RWPE1 (cell line): ENCODE measurements around the gene KANK3.

Experiments
- CTCF ChIA-PET: fragments of 350-600 bp; sonication (Branson Sonifier 250); formaldehyde crosslinking; extraction: SDS; loops from one replicate; lab custom pipeline; 2021; lab: Yijun Ruan, JAX
- POLR2A ChIA-PET: fragments of 400-600 bp; formaldehyde crosslinking; extraction: SDS; loops from one replicate; lab custom pipeline; 2020; ENCODE audit warnings: antibody characterized with exemption; ENCODE audit not compliant: low non-redundant PET; lab: Yijun Ruan, JAX
- DNase-seq: peaks from one replicate; pipeline ENCODE4 v3.0.0; 2012; ENCODE audit warnings: low spot score
- H3K27ac ChIP-seq: fragments of 450-650 bp; 2 replicates; pipeline ENCODE4 v1.5.1; 2017
- CTCF ChIP-seq: fragments of 450-650 bp; conservative IDR thresholded peaks from 2 replicates; pipeline ENCODE4 v1.5.1; 2017; ENCODE audit warnings: low read depth, mild to moderate bottlenecking

KANK3 gene

GRCh38 chr19:8373867-8374813, 31.1 kb upstream of the KANK3 start:
- CTCF ChIA-PET, result no interaction called here
- no peak for DNase-seq
- peak overlapping the region; percentile 3; the same call in 1 of the 2 replicates for H3K27ac ChIP-seq
- POLR2A ChIA-PET, result interaction anchor here (0.6 kb wide), 1 partner anchor 12 kb away, joined by 3 read pairs; no protein-coding TSS in a partner anchor
- TF ChIP-seq CTCF, result no peak

DNA sequence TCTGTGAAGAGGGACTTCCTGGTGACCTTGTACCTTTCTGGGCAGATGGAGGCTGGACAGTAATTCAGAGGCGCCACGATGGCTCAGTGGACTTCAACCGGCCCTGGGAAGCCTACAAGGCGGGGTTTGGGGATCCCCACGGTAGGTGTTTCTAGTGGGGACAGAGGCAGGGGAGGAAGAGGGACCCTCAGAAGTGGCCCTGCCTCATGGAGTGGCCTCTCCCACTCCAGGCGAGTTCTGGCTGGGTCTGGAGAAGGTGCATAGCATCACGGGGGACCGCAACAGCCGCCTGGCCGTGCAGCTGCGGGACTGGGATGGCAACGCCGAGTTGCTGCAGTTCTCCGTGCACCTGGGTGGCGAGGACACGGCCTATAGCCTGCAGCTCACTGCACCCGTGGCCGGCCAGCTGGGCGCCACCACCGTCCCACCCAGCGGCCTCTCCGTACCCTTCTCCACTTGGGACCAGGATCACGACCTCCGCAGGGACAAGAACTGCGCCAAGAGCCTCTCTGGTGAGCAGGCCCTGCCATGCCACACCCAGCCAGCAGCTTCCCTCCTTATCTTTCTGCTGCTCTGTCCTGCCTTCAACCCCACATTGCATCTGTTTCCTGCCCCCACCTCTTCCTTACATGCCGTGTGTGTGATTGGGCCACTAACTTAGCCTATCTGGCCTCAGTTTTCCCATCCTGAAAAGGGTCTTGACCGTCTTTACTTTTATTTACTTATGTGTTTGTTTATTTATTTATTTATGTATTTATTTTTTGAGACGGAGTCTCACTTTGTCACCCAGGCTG, 28.1 kb upstream of the KANK3 start:
- POLR2A ChIA-PET, result no interaction called here
- CTCF ChIA-PET, result no interaction called here
- no peak for TF ChIP-seq CTCF

GRCh38 chr19:8370176-8371010, 27.3 kb upstream of the KANK3 start:
- DNase-seq, result no peak
- no peak for TF ChIP-seq CTCF
- CTCF ChIA-PET, result interaction anchor here (0.7 kb wide), 1 partner anchor 21 kb away, joined by 3 read pairs; no protein-coding TSS in a partner anchor
- H3K27ac ChIP-seq, result peak overlapping the region; percentile 19; the same call in 1 of the 2 replicates
- POLR2A ChIA-PET, result no interaction called here

More for the DNA sequence above, 28.1 kb upstream of the KANK3 start:
- DNase-seq, result no peak
- peak overlapping the region; percentile 19; the same call in 1 of the 2 replicates for H3K27ac ChIP-seq

DNA sequence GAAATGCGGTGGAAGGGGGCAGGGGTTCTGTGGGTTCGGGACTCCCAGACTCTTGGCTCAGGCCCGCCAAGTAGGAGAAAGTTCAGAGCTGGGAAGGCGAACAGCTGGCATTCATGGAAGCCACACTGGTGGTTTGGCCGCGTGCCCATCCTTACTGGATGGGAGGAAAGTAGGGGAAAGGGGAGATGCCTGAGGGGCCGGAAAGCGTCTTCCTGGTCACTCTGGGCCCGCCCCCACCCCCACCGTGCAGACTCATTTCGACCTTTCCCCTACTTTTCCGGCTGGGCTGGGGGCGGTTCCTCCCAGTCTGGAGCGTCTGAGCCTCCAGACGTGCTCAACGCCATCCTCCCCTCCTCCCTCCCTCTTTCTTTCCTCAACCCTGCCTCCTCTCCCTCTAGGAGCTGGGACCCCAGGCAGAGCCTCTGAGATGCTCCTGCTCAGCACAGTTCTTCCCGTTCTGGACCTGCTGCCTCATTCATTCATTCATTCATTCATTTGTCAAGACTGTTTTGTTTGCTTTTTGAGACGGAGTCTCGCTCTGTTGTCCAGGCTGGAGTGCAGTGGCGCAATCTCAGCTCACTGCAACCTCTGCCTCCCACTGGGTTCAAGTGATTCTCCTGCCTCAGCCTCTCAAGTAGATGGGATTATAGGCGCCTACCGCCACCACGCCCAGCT, 24.4 kb upstream of the KANK3 start:
- ChIA-PET CTCF (interaction anchor here (1.0 to 1.5 kb wide), 2 partner anchors 13 kb away, joined by 3 to 5 read pairs; no protein-coding TSS in a partner anchor), POLR2A (no interaction called here)
- peak; percentile 87 for DNase-seq
- peak overlapping the region; percentile 58 for H3K27ac ChIP-seq
- TF ChIP-seq CTCF, result no peak

GRCh38 chr19:8366961-8367326, 23.9 kb upstream of the KANK3 start:
- DNase-seq, result no peak
- peak overlapping the region; percentile 58 for H3K27ac ChIP-seq
- POLR2A ChIA-PET, result no interaction called here
- no peak for TF ChIP-seq CTCF
- CTCF ChIA-PET, result interaction anchor here (1.0 kb wide), 1 partner anchor 13 kb away, joined by 3 read pairs; no protein-coding TSS in a partner anchor
